Measurements from ENCODE around the gene VAMP3. TPM values are rescaled to one million over a fixed set of nuclear protein-coding genes. Genes with fewer than 3 reads are reported as not detected.
A peak's percentile ranks its signal among the peaks of the same experiment; 100 is the strongest.

Gene VAMP3
- total and polyA plus RNA-seq, 9 of the 15 experiments (the other 6 are each of a cell fraction or from before 2014, with no cell fraction given) = 27.1 to 71.3 (median 47.5) TPM

DNA sequence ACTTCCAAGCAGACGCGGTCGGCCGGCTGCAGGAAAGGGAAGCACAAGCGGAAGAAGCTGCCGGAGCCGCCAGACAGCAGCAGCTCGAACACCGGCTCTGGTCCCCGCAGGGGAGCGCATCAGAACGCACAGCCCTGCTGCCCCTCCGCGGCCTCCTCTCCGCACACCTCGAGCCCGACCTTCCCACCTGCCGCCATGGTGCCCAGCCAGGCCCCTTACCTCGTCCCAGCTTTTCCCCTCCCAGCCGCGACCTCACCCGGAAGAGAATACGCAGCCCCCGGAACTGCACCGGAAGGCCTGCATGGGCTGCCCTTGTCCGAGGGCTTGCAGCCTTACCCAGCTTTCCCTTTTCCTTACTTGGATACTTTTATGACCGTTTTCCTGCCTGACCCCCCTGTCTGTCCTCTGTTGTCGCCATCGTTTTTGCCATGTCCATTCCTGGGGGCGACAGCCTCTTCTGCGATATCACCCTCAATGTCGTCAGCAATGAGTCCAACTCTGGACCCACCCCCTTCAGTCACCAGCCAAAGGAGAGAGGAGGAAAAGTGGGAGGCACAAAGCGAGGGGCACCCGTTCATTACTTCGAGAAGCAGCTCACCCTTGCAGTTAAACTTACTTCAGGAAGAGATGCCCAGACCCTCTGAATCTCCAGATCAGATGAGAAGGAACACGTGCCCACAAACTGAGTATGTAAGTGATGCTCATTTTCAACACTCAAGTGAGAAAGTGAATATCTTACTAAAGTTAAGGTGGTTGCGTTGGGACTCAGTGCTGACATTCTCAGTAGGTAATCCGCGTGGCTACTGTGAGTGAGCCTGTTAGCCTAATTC, 56.2 kb downstream of the VAMP3 start (continued):
- TF ChIP-seq, protein P1, sequence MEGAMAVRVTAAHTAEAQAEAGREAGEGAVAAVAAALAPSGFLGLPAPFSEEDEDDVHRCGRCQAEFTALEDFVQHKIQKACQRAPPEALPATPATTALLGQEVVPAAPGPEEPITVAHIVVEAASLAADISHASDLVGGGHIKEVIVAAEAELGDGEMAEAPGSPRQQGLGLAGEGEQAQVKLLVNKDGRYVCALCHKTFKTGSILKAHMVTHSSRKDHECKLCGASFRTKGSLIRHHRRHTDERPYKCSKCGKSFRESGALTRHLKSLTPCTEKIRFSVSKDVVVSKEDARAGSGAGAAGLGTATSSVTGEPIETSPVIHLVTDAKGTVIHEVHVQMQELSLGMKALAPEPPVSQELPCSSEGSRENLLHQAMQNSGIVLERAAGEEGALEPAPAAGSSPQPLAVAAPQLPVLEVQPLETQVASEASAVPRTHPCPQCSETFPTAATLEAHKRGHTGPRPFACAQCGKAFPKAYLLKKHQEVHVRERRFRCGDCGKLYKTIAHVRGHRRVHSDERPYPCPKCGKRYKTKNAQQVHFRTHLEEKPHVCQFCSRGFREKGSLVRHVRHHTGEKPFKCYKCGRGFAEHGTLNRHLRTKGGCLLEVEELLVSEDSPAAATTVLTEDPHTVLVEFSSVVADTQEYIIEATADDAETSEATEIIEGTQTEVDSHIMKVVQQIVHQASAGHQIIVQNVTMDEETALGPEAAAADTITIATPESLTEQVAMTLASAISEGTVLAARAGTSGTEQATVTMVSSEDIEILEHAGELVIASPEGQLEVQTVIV (CRISPR knock-in tag; IDR thresholded peaks at IDR 0.05; ENCODE audit: borderline replicate concordance) = no peak
- TF ChIP-seq KAT7 (CRISPR knock-in tag; IDR thresholded peaks at IDR 0.05; ENCODE audit: borderline replicate concordance) (no peak), SMAD1 (IDR thresholded peaks at IDR 0.05; ENCODE audit: low read depth, low read length, partially characterized antibody) (peak; percentile 14), MLLT1 (IDR thresholded peaks at IDR 0.05) (no peak), ZNF212 (CRISPR knock-in tag; IDR thresholded peaks at IDR 0.05) (no peak), PTTG1 (tag; IDR thresholded peaks at IDR 0.05; ENCODE audit: low read depth) (no peak), SMARCE1 (IDR thresholded peaks at IDR 0.05) (no peak), FOSL1 (tag; conservative IDR thresholded peaks at IDR 0.05) (0 out of 2 replicates have a peak, but pooled peaks have one; percentile 25), SFPQ (IDR thresholded peaks at IDR 0.05; ENCODE audit: low read depth, low read length) (no peak), SIRT6 (IDR thresholded peaks at IDR 0.05; ENCODE audit: low read depth, low read length) (no peak), ZNF274 (IDR thresholded peaks at IDR 0.05; ENCODE audit: borderline replicate concordance, low read depth, low read length) (no peak)
- TF ChIP-seq, protein P2, sequence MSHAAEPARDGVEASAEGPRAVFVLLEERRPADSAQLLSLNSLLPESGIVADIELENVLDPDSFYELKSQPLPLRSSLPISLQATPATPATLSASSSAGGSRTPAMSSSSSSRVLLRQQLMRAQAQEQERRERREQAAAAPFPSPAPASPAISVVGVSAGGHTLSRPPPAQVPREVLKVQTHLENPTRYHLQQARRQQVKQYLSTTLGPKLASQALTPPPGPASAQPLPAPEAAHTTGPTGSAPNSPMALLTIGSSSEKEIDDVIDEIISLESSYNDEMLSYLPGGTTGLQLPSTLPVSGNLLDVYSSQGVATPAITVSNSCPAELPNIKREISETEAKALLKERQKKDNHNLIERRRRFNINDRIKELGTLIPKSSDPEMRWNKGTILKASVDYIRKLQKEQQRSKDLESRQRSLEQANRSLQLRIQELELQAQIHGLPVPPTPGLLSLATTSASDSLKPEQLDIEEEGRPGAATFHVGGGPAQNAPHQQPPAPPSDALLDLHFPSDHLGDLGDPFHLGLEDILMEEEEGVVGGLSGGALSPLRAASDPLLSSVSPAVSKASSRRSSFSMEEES (CRISPR knock-in tag; IDR thresholded peaks at IDR 0.05) = no peak
